ENCODE data around the gene KRT15. TPM values are rescaled to one million over a fixed set of nuclear protein-coding genes. Genes with fewer than 3 reads are reported as not detected.

KRT15 gene
- polyA plus RNA-seq, 1 of the 3 experiments (the other 2 are of a cell fraction) = 16.9 TPM

GRCh38 chr17:41467561-41467960, 51.1 kb downstream of the KRT15 start:
- ChIA-PET POLR2A (no interaction called here), CTCF (interaction anchor here (0.9 to 1.5 kb wide), 3 partner anchors 11 to 196 kb away, joined by 3 read pairs; no protein-coding TSS in a partner anchor)
- H3K9me3 ChIP-seq = no peaks in the 10 kb centered on the region; the same call in 1 of the 2 replicates
- no peaks in the 10 kb centered on the region for H3F3A ChIP-seq (replicated peaks; ENCODE audit: insufficient read depth)
- no peaks in the 10 kb centered on the region for H3K79me2 ChIP-seq (ENCODE audit: insufficient read depth)
- no peaks in the 10 kb centered on the region for H3K9me2 ChIP-seq
- peaks cover 11% of the 10 kb centered on the region in 2 experiments; a peak in 2 of 4 replicates for H3K4me1 ChIP-seq (ENCODE audit: control insufficient read depth in 1 of 2, insufficient read depth in 2 of 2, low read depth in 1 of 2, low read length in 1 of 2)
- WGBS (ENCODE audit: low lambda C conversion rate) = 20% methylated on average over 4 of the region's 4 CpGs
- H3K4me3 ChIP-seq (ENCODE audit: low read depth in 2 of 2, low read length in 1 of 2) = no peak overlapping the region
- H3K27ac ChIP-seq (ENCODE audit: low read depth in 2 of 2, low read length in 1 of 2) = no peak overlapping the region
- no peaks in the 10 kb centered on the region for H3K36me3 ChIP-seq (replicated peaks in 1 of 2; ENCODE audit: control insufficient read depth in 1 of 2, insufficient read depth in 2 of 2, low read length in 1 of 2)
- no peaks in the 10 kb centered on the region for H4K20me1 ChIP-seq (ENCODE audit: insufficient read depth)
- no peak for DNase-seq
- TF ChIP-seq FOXM1 (IDR thresholded peaks at IDR 0.05; ENCODE audit: low read depth) = no peak
- no peak for TF ChIP-seq FOSL2 (IDR thresholded peaks at IDR 0.05; ENCODE audit: borderline replicate concordance, low read depth)
- no peak for TF ChIP-seq USF2 (IDR thresholded peaks at IDR 0.05; ENCODE audit: borderline replicate concordance, low read depth, low read length)
- no peak for TF ChIP-seq IRF3 (IDR thresholded peaks at IDR 0.05; ENCODE audit: low read depth, low read length)
- TF ChIP-seq TAF1 (IDR thresholded peaks at IDR 0.05; ENCODE audit: borderline replicate concordance, low read depth, low read length) = no peak
- TF ChIP-seq CTCF (IDR thresholded peaks at IDR 0.05) = no peak
- no peak for TF ChIP-seq TCF12 (IDR thresholded peaks at IDR 0.05)
- TF ChIP-seq ZBTB33 (IDR thresholded peaks at IDR 0.05; ENCODE audit: borderline replicate concordance, low read depth) = no peak
- no peak for TF ChIP-seq MXI1 (IDR thresholded peaks at IDR 0.05; ENCODE audit: low read depth, low read length)
- TF ChIP-seq EZH2phosphoT487 (IDR thresholded peaks at IDR 0.05; ENCODE audit: borderline replicate concordance, low read depth) = no peak
- no peak for TF ChIP-seq MAX (IDR thresholded peaks at IDR 0.05; ENCODE audit: low read depth)
- TF ChIP-seq EP300 (IDR thresholded peaks at IDR 0.05; ENCODE audit: borderline replicate concordance in 1 of 2, low read depth in 1 of 2, low read length in 1 of 2) = no peak
- TF ChIP-seq ELF1 (IDR thresholded peaks at IDR 0.05) = no peak
- no peak for TF ChIP-seq USF1 (IDR thresholded peaks at IDR 0.05; ENCODE audit: borderline replicate concordance, low read depth)
- TF ChIP-seq SMC3 (IDR thresholded peaks at IDR 0.05; ENCODE audit: low read depth, low read length) = no peak
- TF ChIP-seq YY1 (IDR thresholded peaks at IDR 0.05; ENCODE audit: low read depth) = no peak
- no peak for TF ChIP-seq FOXJ3 (CRISPR knock-in tag; IDR thresholded peaks at IDR 0.05)
- H3K9ac ChIP-seq = no peak overlapping the region
- H3K27me3 ChIP-seq (ENCODE audit: insufficient read depth) = no peaks in the 10 kb centered on the region
- H2AFZ ChIP-seq (ENCODE audit: low read depth) = no peak overlapping the region
- H3K4me2 ChIP-seq = no peak overlapping the region

Measured in SK-N-SH (cell line).